GM18519 (cell line): Measurements from ENCODE around the gene POLR2J3.
A peak's percentile ranks its signal among the peaks of the same experiment; 100 is the strongest.
"Not testable (repeated sequence)": the region's sequence is repeated elsewhere in the genome, so short reads cannot be mapped to it uniquely, and the experiment has no call there.

Source experiments
- ATAC-seq: cut with Tn5 transposase; IDR thresholded peaks from one replicate; pipeline ENCODE4 v1.9.1; 2021; ENCODE audit warnings: mild to moderate bottlenecking, moderate library complexity; ENCODE audit not compliant: unreplicated experiment, low FRiP score

The POLR2J3 gene

GRCh38 chr7:102572261-102573239 is at the start of gene POLR2J3:
POLR2J3 (minus strand) TSS chr7:102572583; CDS start chr7:102572521, 62 bp downstream.
- peak; percentile 80 for ATAC-seq

DNA sequence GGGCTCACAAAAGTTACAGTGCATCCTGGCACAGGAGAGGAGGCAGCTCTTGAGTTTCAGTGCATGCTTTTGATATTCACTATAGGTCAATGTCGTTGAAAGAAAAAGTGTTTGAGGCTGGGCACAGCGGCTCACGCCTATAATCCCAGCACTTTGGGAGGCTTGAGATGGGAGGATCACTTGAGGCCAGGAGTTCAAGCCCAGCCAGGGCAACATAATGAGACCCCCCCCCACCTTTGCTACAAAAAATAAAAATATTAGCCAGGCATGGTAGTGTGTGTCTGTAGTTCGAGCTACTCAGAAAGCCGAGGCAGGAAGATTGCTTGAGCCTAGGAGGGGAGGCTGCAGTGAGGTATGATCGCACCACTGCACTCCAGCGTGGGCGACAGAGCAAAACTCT is 45.7 kb upstream of the POLR2J3 start:
- ATAC-seq: not testable (repeated sequence)

- ATAC-seq: peak; percentile 45
Observed at GRCh38 chr7:102616507-102617125, 44.2 kb upstream of the POLR2J3 start, which contains the start of gene RASA4. RASA4 (minus strand) TSS chr7:102616756; CDS start chr7:102616689, 67 bp downstream.

GRCh38 chr7:102615930-102616329 is 43.5 kb upstream of the POLR2J3 start:
- ATAC-seq: not testable (repeated sequence)

GRCh38 chr7:102614873-102615272 is 42.5 kb upstream of the POLR2J3 start:
- not testable (repeated sequence) for ATAC-seq

DNA sequence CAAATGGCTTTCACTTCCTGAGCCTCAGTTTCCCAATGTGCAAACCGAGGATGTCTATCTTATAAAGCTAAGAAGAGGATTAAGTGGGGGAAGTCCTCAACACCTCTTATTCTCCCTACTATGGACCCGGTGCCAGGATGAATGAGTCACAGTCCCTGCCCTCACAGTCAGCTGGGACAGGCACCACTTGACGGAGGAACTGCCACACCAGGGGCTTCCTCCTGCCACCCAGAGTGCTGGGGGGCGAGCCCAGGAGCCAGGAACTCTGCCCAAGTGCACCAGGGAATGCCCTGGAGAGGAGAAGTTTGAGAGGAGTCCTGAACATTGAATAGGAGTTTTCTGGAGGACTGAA is 41.9 kb upstream of the POLR2J3 start:
- ATAC-seq: peak; percentile 1

DNA sequence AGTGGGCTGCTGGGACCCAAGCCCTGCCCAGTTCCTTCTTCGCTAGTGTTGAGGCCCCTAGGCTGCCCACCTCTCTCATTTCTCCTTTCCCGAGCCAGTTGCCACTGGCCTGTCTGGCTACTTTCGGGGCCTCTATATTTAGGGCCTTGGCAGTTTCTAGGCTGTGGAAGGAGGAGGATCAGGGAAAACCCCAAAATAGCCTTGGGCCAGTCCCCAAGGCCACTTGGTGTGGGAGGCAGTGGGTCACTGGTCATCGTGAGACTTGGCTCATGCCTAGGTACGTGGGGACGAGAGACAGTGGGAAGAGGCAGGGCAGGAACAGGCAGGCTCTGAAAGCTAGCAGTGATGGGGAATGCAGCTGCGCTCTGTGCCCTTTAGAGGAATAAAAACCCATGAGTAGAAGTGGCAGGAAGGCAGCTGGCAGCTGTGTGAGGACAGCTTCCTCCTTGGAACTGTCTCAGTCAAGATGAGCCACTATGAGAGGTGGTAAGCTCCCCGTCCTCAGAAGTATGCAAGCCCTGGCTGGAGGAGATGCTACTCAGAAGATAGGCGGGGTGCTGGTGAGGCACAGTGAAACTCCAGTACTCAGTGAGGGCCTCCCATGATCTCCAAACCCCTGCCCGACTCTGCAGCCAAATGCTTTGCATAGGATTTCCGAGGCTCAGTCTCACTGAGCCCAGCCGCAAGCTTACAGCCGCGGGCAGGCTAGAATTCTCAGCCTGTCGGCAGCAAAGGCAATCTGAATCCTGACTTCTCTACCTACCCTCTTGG is 41.4 kb upstream of the POLR2J3 start:
- ATAC-seq: peak; percentile 56

GRCh38 chr7:102611675-102612325 is 39.4 kb upstream of the POLR2J3 start:
- ATAC-seq: not testable (repeated sequence)

DNA sequence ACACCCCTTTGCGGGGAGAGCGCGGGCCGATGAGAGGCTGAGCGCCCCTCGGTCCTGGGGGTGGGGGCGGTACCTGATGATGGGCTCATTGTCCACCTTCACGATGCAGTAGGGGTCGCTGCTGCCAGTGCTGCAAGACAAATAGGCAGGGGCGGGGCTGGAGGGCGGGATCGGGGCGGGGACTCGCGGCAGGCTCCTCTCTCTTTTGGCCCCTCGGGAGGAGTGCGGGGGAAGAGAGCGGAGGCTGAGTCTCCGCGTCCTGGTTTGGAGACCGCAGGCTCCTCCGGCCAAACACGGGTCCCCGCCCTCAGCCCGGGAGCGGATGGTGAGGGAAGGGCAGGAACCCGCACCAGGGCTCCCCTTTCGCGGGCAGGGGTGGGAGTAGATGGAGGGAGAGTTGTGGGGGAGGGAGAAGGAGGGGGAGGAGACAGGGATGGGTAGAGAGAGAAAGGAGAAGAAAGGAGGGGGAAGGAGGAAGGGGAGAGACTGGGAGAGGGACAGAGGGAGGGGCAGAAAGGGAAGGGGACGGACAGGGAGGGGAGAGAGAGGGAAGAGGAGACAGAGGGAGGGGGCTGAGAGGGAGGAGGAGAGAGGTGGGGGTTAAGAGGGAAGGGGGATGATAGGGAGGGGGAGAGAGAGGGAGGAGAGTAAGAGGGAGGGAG is 38.8 kb upstream of the POLR2J3 start:
- ATAC-seq: not testable (repeated sequence)

GRCh38 chr7:102610441-102610840 is 38.1 kb upstream of the POLR2J3 start:
- ATAC-seq: not testable (repeated sequence)

- ATAC-seq: not testable (repeated sequence)
Observed at GRCh38 chr7:102609734-102610133, 37.4 kb upstream of the POLR2J3 start.

DNA sequence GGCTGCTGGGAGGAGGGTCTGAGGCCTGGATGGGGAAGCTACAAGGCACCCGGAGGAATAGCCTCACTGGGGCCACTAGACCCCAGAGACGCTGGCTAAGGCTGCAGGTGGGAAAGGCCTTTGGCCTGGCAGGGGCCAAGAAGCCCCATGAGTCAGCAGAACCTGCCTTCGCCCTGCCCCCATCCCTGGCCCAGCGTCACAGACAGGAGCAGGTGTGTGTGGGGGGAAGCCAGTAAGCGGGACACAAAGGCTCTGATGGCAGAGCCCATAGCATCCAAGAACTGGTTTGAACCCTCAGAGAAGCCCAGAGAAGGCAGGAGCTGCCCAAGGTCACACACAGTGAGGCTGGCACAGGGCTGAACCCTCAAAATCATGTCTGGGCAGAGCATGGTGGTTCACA is 34.5 kb upstream of the POLR2J3 start:
- ATAC-seq: not testable (repeated sequence)

GRCh38 chr7:102604431-102605145 is 32.2 kb upstream of the POLR2J3 start:
- ATAC-seq: not testable (repeated sequence)

- not testable (repeated sequence) for ATAC-seq
Observed at GRCh38 chr7:102602317-102602716, 29.9 kb upstream of the POLR2J3 start.

DNA sequence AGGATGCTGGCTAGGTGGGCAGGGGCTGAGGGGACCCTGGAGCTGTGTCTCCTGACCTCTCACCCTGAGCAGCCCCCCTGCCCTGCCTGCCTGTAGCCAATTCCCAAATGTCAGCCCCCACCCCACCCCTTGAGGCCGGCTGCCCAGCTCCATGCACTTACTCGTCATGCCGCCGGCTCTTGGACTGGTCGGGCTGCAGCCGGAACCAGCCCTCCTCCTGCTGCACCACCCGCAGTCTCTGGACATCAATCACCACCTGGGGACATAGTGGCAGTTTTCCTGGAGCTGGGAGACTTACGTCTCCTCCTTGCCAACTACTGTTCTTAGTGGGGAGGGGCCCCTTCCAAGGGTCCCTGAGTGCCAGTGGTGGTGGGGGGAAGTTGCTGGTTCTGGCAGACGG is 27.3 kb upstream of the POLR2J3 start:
- ATAC-seq: not testable (repeated sequence)

- ATAC-seq: not testable (repeated sequence)
Observed at GRCh38 chr7:102596036-102596435, 23.7 kb upstream of the POLR2J3 start.

- peak; percentile 74 for ATAC-seq
Observed at GRCh38 chr7:102593637-102594334, 21.4 kb upstream of the POLR2J3 start.

GRCh38 chr7:102592477-102593019 is 20.2 kb upstream of the POLR2J3 start:
- peak; percentile 31 for ATAC-seq
